Endometrium (tissue), 2 donors: ENCODE measurements around the gene PHF5A.
A peak's percentile ranks its signal among the peaks of the same experiment; 100 is the strongest.

Source experiments
- FAIRE-seq: peaks from 2 replicates; lab custom pipeline; 2012; peaks lifted over from hg19 to GRCh38; lab: Jason Lieb, UNC
- donor health status: control.
- donor health status: control.

Gene PHF5A

DNA sequence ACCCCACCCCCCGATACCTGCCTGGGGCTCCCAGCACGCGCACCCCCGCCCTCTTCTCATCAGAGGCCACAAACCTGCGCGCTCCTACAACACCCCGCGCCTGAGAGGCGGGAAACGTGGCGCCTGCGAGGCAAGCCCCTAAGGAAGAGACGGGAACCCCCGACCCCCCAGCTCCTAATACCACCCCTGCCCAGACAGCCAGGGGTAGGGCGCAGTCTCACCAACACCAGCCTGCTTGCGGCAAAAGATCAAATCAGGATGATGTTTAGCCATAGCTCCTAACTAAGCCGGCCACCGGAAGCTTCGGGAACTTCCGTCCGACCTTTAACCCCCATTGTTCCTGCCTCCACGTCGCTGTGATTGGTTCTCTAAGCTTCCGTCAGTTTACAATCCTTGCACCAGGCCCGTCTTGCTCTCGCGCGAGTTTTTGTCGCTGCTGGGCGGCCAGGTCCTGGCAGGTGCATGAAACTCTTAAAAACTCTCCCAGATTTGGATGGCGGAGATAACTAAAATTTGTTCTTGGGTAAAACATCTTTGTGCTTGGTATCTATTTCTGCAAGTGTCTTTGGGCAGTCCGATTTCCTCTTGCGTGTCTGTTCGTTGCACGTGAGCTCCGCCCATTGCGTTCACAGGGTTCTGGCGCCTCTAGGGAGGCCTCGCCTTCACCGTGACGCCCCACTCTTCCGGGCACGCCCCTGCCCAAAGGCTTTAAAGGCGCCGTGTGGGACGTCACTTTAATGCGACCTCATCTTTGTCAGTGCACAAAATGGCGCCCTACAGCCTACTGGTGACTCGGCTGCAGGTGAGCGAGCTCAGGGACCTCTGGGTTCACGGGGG lies at the start of gene PHF5A, which contains the start of gene ACO2:
Gene PHF5A, minus strand, starts transcription at position 312 of the 837 bp plus-strand sequence. Its CDS starts 39 bp downstream, at position 273.
Gene ACO2, plus strand, starts transcription at position 737 of the 837 bp plus-strand sequence. Its CDS starts 30 bp downstream, at position 767.
- peak; percentile 94 for FAIRE-seq

DNA sequence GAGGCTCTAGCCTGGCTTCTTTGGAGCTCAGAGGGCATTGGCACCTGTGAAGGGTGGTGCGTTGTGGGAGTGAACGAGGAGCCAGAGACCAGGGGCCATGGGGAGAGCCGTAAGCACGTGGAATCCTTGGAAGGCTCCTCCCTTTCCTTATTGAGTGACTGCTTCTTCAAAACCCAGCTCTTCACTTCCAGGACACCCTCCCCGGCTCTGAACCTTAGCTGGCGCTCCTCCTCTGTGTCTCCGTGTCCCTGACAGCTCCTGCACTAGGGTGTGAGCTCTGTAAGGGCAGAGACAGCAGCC lies 49.5 kb upstream of the PHF5A start:
- FAIRE-seq = no peak

- peak; percentile 29 for FAIRE-seq
Observed at GRCh38 chr22:41517172-41518047, 48.9 kb upstream of the PHF5A start.

GRCh38 chr22:41516462-41516861 lies 48.0 kb upstream of the PHF5A start:
- FAIRE-seq = no peak

- FAIRE-seq = no peak
Observed at GRCh38 chr22:41513391-41513790, 44.9 kb upstream of the PHF5A start.

GRCh38 chr22:41512421-41513194 lies 44.1 kb upstream of the PHF5A start:
- FAIRE-seq = no peak

GRCh38 chr22:41511521-41511968 lies 43.1 kb upstream of the PHF5A start:
- no peak for FAIRE-seq

GRCh38 chr22:41508770-41509170 lies 40.3 kb upstream of the PHF5A start:
- FAIRE-seq = no peak

DNA sequence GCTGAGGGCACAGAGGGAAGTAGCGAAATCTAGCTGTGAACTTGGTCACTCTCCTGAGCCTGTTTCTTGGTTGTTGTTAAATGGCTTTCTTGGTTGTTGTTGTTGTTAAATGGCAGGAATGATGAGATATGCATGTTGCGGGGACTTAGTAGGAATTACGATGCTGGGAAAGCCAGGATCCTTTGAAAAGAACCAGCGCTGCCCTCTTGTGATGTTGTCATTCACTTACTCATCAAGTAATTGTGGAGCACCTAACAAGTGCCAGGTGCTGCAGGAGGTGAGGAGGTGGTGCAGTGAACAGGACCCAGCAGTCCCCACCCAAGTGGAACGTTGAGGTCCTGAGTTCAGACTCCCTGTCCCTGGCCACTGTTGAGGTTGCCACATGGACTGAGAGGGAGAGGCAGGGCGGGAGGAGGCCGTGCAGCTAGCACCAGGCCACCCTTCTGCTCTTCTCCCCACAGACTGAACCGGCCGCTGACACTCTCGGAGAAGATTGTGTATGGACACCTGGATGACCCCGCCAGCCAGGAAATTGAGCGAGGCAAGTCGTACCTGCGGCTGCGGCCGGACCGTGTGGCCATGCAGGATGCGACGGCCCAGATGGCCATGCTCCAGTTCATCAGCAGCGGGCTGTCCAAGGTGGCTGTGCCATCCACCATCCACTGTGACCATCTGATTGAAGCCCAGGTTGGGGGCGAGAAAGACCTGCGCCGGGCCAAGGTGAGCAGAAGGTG lies 39.0 kb upstream of the PHF5A start:
- no peak for FAIRE-seq

DNA sequence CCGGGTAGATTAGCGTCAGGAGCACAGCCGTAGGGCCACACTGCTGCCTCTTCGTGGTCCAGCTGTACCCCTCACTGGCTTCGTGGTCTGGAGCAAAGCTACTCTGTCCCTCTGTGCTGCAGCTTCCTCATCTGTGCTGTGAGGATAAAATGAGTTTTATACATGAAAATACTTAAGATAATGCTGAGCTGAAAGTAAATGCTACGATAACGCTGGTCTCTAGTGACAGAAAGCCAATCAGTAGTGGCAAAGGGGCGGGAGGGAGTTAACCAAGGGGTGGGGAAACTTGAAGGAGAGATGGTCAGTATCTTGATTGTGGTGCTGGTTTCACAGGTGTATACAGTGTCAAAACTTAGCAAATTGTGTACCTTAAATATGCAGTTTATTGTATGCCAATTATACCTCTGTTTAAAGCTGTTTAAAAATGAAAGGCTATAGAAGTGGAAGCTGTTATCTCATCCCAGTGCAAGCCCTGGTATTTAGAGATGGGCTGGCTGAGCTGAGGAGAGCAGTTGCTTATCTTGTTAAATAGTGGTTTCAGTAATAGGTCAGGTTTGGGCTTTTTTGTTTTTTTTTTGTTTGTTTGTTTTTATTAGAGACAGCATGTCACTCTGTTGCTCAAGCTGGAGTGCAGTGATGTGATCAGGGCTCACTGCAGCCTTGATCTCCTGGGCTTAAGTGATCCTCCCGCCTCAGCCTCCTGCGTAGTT lies 37.2 kb upstream of the PHF5A start:
- FAIRE-seq = no peak

GRCh38 chr22:41504816-41505215 lies 36.3 kb upstream of the PHF5A start:
- no peak for FAIRE-seq

GRCh38 chr22:41504397-41504796 lies 35.9 kb upstream of the PHF5A start:
- FAIRE-seq = no peak

GRCh38 chr22:41501209-41501608 lies 32.7 kb upstream of the PHF5A start:
- no peak for FAIRE-seq

DNA sequence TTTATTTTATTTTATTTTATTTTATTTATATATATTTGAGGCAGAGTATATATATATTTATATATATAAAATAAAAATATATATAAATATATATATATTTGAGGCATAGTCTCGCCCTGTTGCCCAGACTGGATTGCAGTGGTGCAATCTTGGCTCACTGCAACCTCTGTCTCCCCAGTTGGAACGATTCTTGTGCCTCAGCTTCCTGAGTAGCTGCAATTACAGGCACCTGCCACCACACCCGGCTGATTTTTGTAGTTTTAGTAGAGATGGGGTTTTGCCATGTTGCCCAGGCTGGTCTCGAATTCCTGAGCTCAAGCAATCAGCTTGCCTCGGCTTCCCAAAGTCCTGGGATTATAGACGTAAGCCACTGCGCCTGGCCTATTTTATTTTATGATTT lies 31.8 kb upstream of the PHF5A start:
- no peak for FAIRE-seq

- no peak for FAIRE-seq
Observed at GRCh38 chr22:41499624-41500280, 31.3 kb upstream of the PHF5A start.

DNA sequence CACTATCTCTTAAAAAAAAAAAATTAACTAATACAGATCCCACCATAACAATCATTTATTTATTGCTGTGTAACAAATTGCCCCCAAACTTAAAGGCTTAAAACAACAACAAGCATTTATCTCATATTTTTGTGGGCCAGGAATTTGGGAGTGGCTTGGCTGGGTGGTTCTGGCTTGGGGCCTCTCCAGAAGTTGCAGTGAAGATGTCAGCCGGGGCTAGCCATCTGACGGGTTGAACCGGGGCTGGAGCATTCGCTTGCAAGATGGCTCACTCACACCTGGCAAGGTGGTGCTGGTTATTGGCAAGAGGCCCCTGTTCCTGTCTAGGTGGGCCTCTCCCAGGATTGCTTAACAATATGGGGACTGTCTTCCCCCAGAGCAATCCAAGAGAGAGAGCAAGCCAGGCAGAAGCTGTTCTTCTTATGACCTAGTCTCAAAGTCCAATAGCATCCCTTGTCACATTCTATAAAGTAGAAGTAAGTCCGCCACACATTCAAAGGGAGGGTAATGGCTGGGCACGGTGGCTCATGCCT lies 29.9 kb upstream of the PHF5A start:
- FAIRE-seq = no peak

- FAIRE-seq = no peak
Observed at GRCh38 chr22:41491374-41492100, 23.0 kb upstream of the PHF5A start.

- FAIRE-seq = no peak
Observed at GRCh38 chr22:41488596-41489385, 20.3 kb upstream of the PHF5A start.

DNA sequence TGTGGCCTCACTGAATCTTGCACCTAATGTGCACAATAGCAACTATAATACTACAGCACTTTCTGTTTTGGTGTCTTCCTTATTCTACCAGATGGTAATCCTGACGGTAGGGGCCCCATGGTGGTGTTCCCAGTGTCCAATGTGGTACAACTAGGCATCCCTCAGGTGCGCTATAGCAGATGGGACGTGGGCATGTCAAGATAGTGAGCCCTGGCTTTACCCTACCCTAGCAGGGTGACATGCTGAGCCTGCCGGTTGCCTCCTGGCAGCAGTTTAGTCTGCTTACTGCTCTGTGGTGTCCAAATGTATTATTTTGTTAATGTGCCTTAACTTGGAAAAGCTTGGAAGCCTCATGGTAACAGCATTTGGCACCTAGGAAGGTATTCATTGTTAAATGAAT lies 19.6 kb upstream of the PHF5A start:
- no peak for FAIRE-seq
